DMS153 treated with DMSO at 0.1 percent for 48 hours (cell line): ENCODE results near the gene ITPK1.

Experiments
- DNase-seq: peaks from one replicate; lab custom pipeline; 2025; ENCODE audit not compliant: unreplicated experiment; lab: John Stamatoyannopoulos, UW

ITPK1 gene

GRCh38 chr14:93085911-93086310, 29.8 kb downstream of the ITPK1 start:
- DNase-seq: no peak

- no peak for DNase-seq
These were observed 30.6 kb downstream of the ITPK1 start for GRCh38 chr14:93084866-93085857.

- DNase-seq: no peak
These were observed 31.3 kb downstream of the ITPK1 start for GRCh38 chr14:93084402-93084801.

GRCh38 chr14:93083917-93084316, 31.8 kb downstream of the ITPK1 start:
- no peak for DNase-seq

- no peak for DNase-seq
These were observed 33.1 kb downstream of the ITPK1 start for GRCh38 chr14:93082576-93083001.

- no peak for DNase-seq
These were observed 33.7 kb downstream of the ITPK1 start for GRCh38 chr14:93081876-93082570.

GRCh38 chr14:93079865-93080403, 35.8 kb downstream of the ITPK1 start:
- DNase-seq: no peak

GRCh38 chr14:93079321-93079720, 36.4 kb downstream of the ITPK1 start:
- DNase-seq: no peak

GRCh38 chr14:93078870-93079269, 36.9 kb downstream of the ITPK1 start:
- no peak for DNase-seq

GRCh38 chr14:93076755-93077154, 39.0 kb downstream of the ITPK1 start:
- DNase-seq: no peak

GRCh38 chr14:93075891-93076290, 39.8 kb downstream of the ITPK1 start:
- DNase-seq: no peak

GRCh38 chr14:93073910-93074769, 41.6 kb downstream of the ITPK1 start:
- DNase-seq: no peak

GRCh38 chr14:93073358-93073707, 42.4 kb downstream of the ITPK1 start:
- no peak for DNase-seq

GRCh38 chr14:93072659-93073357, 42.9 kb downstream of the ITPK1 start:
- no peak for DNase-seq

- no peak for DNase-seq
These were observed 47.0 kb downstream of the ITPK1 start for GRCh38 chr14:93068711-93069110.

GRCh38 chr14:93067088-93067487, 48.6 kb downstream of the ITPK1 start:
- DNase-seq: no peak

GRCh38 chr14:93065272-93065730, 50.4 kb downstream of the ITPK1 start:
- DNase-seq: no peak

- no peak for DNase-seq
These were observed 51.1 kb downstream of the ITPK1 start for GRCh38 chr14:93064411-93065271.

- DNase-seq: no peak
These were observed 52.3 kb downstream of the ITPK1 start for GRCh38 chr14:93063393-93063792.
